CD4-positive, alpha-beta T cell treated with Interleukin-4 for 1 hour (primary cell): Measurements from ENCODE around the gene RGL3.
"Not testable (repeated sequence)": the region's sequence is repeated elsewhere in the genome, so short reads cannot be mapped to it uniquely, and the experiment has no call there.

Experiments used
- DNase-seq, 2 donors: peaks; one replicate each; pipeline ENCODE4 v3.0.0-alpha.2; 2020 to 2022

The RGL3 gene

GRCh38 chr19:11418549-11419506, at the start of gene RGL3:
TSS of gene RGL3 (minus strand) at chr19:11419314. CDS start at chr19:11419278, 36 bp downstream.
- DNase-seq: peak in 1 of 2 donors; percentile 27

GRCh38 chr19:11468266-11468845, 49.2 kb upstream of the RGL3 start:
- DNase-seq: not testable (repeated sequence)

GRCh38 chr19:11465600-11465999, 46.5 kb upstream of the RGL3 start:
- DNase-seq: no peak

- no peak for DNase-seq
Measured at GRCh38 chr19:11464333-11465265, 45.5 kb upstream of the RGL3 start.

- DNase-seq: no peak
Measured at GRCh38 chr19:11463391-11463790, 44.3 kb upstream of the RGL3 start.

- no peak for DNase-seq
Measured at GRCh38 chr19:11461453-11461852, 42.3 kb upstream of the RGL3 start.

GRCh38 chr19:11460207-11460606, 41.1 kb upstream of the RGL3 start:
- DNase-seq: peak in 1 of 2 donors; percentile 13

- DNase-seq: not testable (repeated sequence)
Measured at GRCh38 chr19:11458912-11459311, 39.8 kb upstream of the RGL3 start.

- DNase-seq: no peak
Measured at GRCh38 chr19:11458236-11458900, 39.3 kb upstream of the RGL3 start.

GRCh38 chr19:11457831-11458230, 38.7 kb upstream of the RGL3 start:
- DNase-seq: no peak

GRCh38 chr19:11457115-11457514, 38.0 kb upstream of the RGL3 start:
- DNase-seq: no peak

- no peak for DNase-seq
Measured at GRCh38 chr19:11456659-11457058, 37.5 kb upstream of the RGL3 start.

- DNase-seq: not testable (repeated sequence)
Measured at GRCh38 chr19:11455233-11455554, 36.1 kb upstream of the RGL3 start.

GRCh38 chr19:11453468-11454341, 34.6 kb upstream of the RGL3 start:
- DNase-seq: no peak

- DNase-seq: no peak
Measured at GRCh38 chr19:11452620-11453310, 33.7 kb upstream of the RGL3 start.

- DNase-seq: no peak
Measured at GRCh38 chr19:11451871-11452619, 32.9 kb upstream of the RGL3 start.

GRCh38 chr19:11451327-11451870, 32.3 kb upstream of the RGL3 start:
- no peak for DNase-seq

- DNase-seq: no peak
Measured at GRCh38 chr19:11450570-11451326, 31.6 kb upstream of the RGL3 start.

GRCh38 chr19:11448923-11449554, 29.9 kb upstream of the RGL3 start:
- DNase-seq: no peak
